K562 (cell line): ENCODE results near the gene ARF5. TPM values are rescaled to one million over a fixed set of nuclear protein-coding genes. Genes with fewer than 3 reads are reported as not detected.
A peak's percentile ranks its signal among the peaks of the same experiment; 100 is the strongest.

Source experiments
- CHCHD3 ChIP-seq: fragments of 250-450 bp; sonication (Bioruptor Pico); IDR thresholded peaks from 2 replicates; pipeline ENCODE4 v2.1.2; 2022; ENCODE audit warnings: mild to moderate bottlenecking
- EWSR1 ChIP-seq: fragments of 450-650 bp; IDR thresholded peaks from 2 replicates; pipeline ENCODE4 v1.6.1; 2018; ENCODE audit warnings: borderline replicate concordance, mild to moderate bottlenecking, low read depth, moderate library complexity; ENCODE audit not compliant: partially characterized antibody
- FOS ChIP-seq: IDR thresholded peaks from 3 replicates; pipeline ENCODE4 v1.6.1; 2011; ENCODE audit not compliant: insufficient read length; ENCODE audit errors: extremely low read depth
- FOXA3 ChIP-seq, 2 experiments: fragments of 450-650 bp in 1 of 2; sonication (generic) in 1 of 2; formaldehyde crosslinking; IDR thresholded peaks in 1 of 2; conservative IDR thresholded peaks in 1 of 2; 2 replicates each; pipeline versions ENCODE4 v1.4.0 to v1.8.0; 2020 to 2022; ENCODE audit warnings: mild to moderate bottlenecking in 2 of 2, missing genetic modification reagents in 1 of 2
- GATA2 ChIP-seq: sonication (generic); formaldehyde crosslinking; IDR thresholded peaks from 2 replicates; pipeline ENCODE4 v1.4.0; 2020; ENCODE audit warnings: mild to moderate bottlenecking, missing genetic modification reagents
- GATAD2B ChIP-seq: fragments of 450-650 bp; IDR thresholded peaks from 2 replicates; pipeline ENCODE4 v1.6.1; 2017; ENCODE audit warnings: mild to moderate bottlenecking, borderline replicate concordance
- HINFP ChIP-seq: fragments of 450-650 bp; conservative IDR thresholded peaks from 2 replicates; pipeline ENCODE4 v1.6.1; 2016; ENCODE audit warnings: missing genetic modification characterization, low read depth, mild to moderate bottlenecking, control low read depth, missing compliant biosample characterization
- HOXB6 ChIP-seq: fragments of 250-450 bp; sonication (Bioruptor Pico); IDR thresholded peaks from 2 replicates; pipeline ENCODE4 v1.5.1; 2022; ENCODE audit warnings: mild to moderate bottlenecking, borderline replicate concordance
- ILK ChIP-seq: fragments of 450-650 bp; IDR thresholded peaks from 2 replicates; pipeline ENCODE4 v1.6.1; 2016; ENCODE audit warnings: missing genetic modification characterization, low read depth, mild to moderate bottlenecking, missing compliant biosample characterization, moderate library complexity, borderline replicate concordance
- JUND ChIP-seq, 2 experiments: IDR thresholded peaks; 2 replicates in 1 of 2; 3 replicates in 1 of 2; pipeline ENCODE4 v1.6.1; 2011; ENCODE audit warnings: borderline replicate concordance in 2 of 2, low read depth in 2 of 2, low read length in 2 of 2, improper control_type of control experiment in 1 of 2, missing biosample characterization in 1 of 2, missing genetic modification characterization in 1 of 2, missing genetic modification reagents in 1 of 2
- KAT7 ChIP-seq: sonication (generic); formaldehyde crosslinking; IDR thresholded peaks from 2 replicates; pipeline ENCODE4 v1.8.0; 2022; ENCODE audit warnings: missing genetic modification reagents, mild to moderate bottlenecking, borderline replicate concordance
- KDM1A ChIP-seq, 2 experiments: fragments of 450-650 bp; IDR thresholded peaks; 2 replicates each; pipeline ENCODE4 v1.6.1; 2016; ENCODE audit warnings: mild to moderate bottlenecking in 2 of 2
- MAZ ChIP-seq, 2 experiments: fragments of 450-650 bp in 1 of 2; sonication (generic) in 1 of 2; formaldehyde crosslinking; IDR thresholded peaks in 1 of 2; conservative IDR thresholded peaks in 1 of 2; 2 replicates each; pipeline versions ENCODE4 v1.4.0 to v1.5.0; 2020; ENCODE audit warnings: mild to moderate bottlenecking in 1 of 2, missing genetic modification reagents in 1 of 2
- MCM3 ChIP-seq: fragments of 450-650 bp; IDR thresholded peaks from 2 replicates; pipeline ENCODE4 v1.6.1; 2016
- PHB2 ChIP-seq: fragments of 450-650 bp; IDR thresholded peaks from 2 replicates; pipeline ENCODE4 v1.6.1; 2017; ENCODE audit warnings: low read depth
- RBM14 ChIP-seq: fragments of 200-400 bp; formaldehyde crosslinking; IDR thresholded peaks from 2 replicates; pipeline ENCODE4 v1.6.1; 2018; ENCODE audit warnings: low read depth, mild to moderate bottlenecking, low read length, moderate library complexity, borderline replicate concordance; ENCODE audit not compliant: insufficient read depth
- SMAD4 ChIP-seq: fragments of 250-450 bp; sonication (Bioruptor Pico); conservative IDR thresholded peaks from 2 replicates; pipeline ENCODE4 v1.8.0; 2021; ENCODE audit warnings: inconsistent platforms, mild to moderate bottlenecking, moderate library complexity
- SMC3 ChIP-seq: conservative IDR thresholded peaks from 2 replicates; pipeline ENCODE4 v1.6.1; 2011; ENCODE audit warnings: low read depth, low read length, improper control_type of control experiment; ENCODE audit not compliant: insufficient read depth
- SREBF2 ChIP-seq: sonication (generic); formaldehyde crosslinking; IDR thresholded peaks from 2 replicates; pipeline ENCODE4 v1.4.0; 2020; ENCODE audit warnings: mild to moderate bottlenecking, missing genetic modification reagents
- ZBTB11 ChIP-seq, 3 experiments: fragments of 200-800 bp in 1 of 3; fragments of 250-450 bp in 1 of 3; fragments of 450-650 bp in 1 of 3; sonication (Bioruptor Pico) in 1 of 3; sonication (Bioruptor generic) in 1 of 3; formaldehyde crosslinking in 1 of 3; IDR thresholded peaks; 2 replicates each; pipeline versions ENCODE4 v1.6.1 to v1.8.0; 2016 to 2022; ENCODE audit warnings: mild to moderate bottlenecking in 2 of 3, missing genetic modification characterization in 2 of 3, missing compliant biosample characterization in 1 of 3, moderate library complexity in 1 of 3
- ZKSCAN8 ChIP-seq: fragments of 200-800 bp; sonication (Bioruptor generic); IDR thresholded peaks from 2 replicates; pipeline ENCODE4 v1.6.1; 2016; ENCODE audit warnings: missing genetic modification characterization, missing compliant biosample characterization
- ZNF583 ChIP-seq: fragments of 250-450 bp; sonication (Bioruptor Pico); IDR thresholded peaks from 2 replicates; pipeline ENCODE4 v1.4.0; 2020
- ZNF668 ChIP-seq: fragments of 250-450 bp; sonication (Bioruptor Pico); IDR thresholded peaks from 2 replicates; pipeline ENCODE4 v1.8.0; 2022; ENCODE audit warnings: mild to moderate bottlenecking, inconsistent platforms
- polyA plus RNA-seq, 8 experiments: library from polyadenylated mRNA; depleted of rRNA in 4 of 8; stranded (reverse) in 5 of 8; unstranded in 3 of 8; fragments of >200 nt; fragmentation: Nextera tagmentation in 2 of 8; fragmentation: Illumina TruSeq in 1 of 8; extraction: Ambion mirVana in 2 of 8; extraction: Trizol in 1 of 8; gene quantifications; 2 replicates each; pipeline versions ENCODE4 v1.2.1 to v1.2.3, GENCODE V29; 2011 to 2014; ENCODE audit warnings: inconsistent platforms in 1 of 8, missing spikeins in 1 of 8
- total RNA-seq, 7 experiments: library from RNA; depleted of rRNA in 6 of 7; stranded (reverse); fragments of >200 nt in 6 of 7; fragmentation: Illumina TruSeq in 2 of 7; extraction: Trizol in 2 of 7; gene quantifications; 2 replicates each; pipeline versions ENCODE4 v1.2.1 to v1.2.3, GENCODE V29; 2011 to 2021; ENCODE audit warnings: low replicate concordance in 1 of 7

The ARF5 gene
- total and polyA plus RNA-seq, 9 of the 15 experiments (the other 6 are each of a cell fraction or from before 2014, with no cell fraction given): 8.1 to 290 (median 125) TPM

- no peak for TF ChIP-seq HINFP (tag)
- no peak for TF ChIP-seq GATA2 (CRISPR knock-in tag)
- TF ChIP-seq KAT7: peak; percentile 90; the same call in 1 of the 2 replicates
- no peak for TF ChIP-seq PHB2
- no peak for TF ChIP-seq CHCHD3
- no peak for TF ChIP-seq ZKSCAN8
- no peak for TF ChIP-seq EWSR1
- no peak for TF ChIP-seq MCM3
- TF ChIP-seq KDM1A (IDR thresholded peaks at IDR 0.05): peak in 1 of 2 experiments; percentile 30; a peak in 1 of 4 replicates
- peak; percentile 46; the same call in 1 of the 2 replicates for TF ChIP-seq SMAD4 (CRISPR knock-in tag)
- peak; percentile 77; the same call in 1 of the 2 replicates for TF ChIP-seq GATAD2B
- peak in 1 of 3 experiments; percentile 61; a peak in 2 of 6 replicates for TF ChIP-seq ZBTB11 (CRISPR knock-in tag; IDR thresholded peaks at IDR 0.05)
- TF ChIP-seq ILK (tag): no peak
- 0 out of 2 replicates have a peak, but pooled peaks have one; percentile 6 for TF ChIP-seq ZNF583 (CRISPR knock-in tag)
- TF ChIP-seq JUND (IDR thresholded peaks at IDR 0.05; ENCODE audit: borderline replicate concordance, low read depth, low read length): no peak
- TF ChIP-seq JUND (tag; IDR thresholded peaks at IDR 0.05; ENCODE audit: borderline replicate concordance, low read depth, low read length): no peak; the same call in 2 of the 3 replicates
- TF ChIP-seq MAZ (CRISPR knock-in tag; conservative IDR thresholded peaks at IDR 0.05 in 1 of 2, IDR thresholded peaks at IDR 0.05 in 1 of 2): peak; percentile 22 to 50; a peak in 2 of 4 replicates
- no peak for TF ChIP-seq FOS
- no peak for TF ChIP-seq SREBF2 (CRISPR knock-in tag)
- TF ChIP-seq RBM14: no peak
- TF ChIP-seq SMC3: no peak
- no peak for TF ChIP-seq HOXB6 (CRISPR knock-in tag)
- no peak for TF ChIP-seq FOXA3 (CRISPR knock-in tag; conservative IDR thresholded peaks at IDR 0.05 in 1 of 2, IDR thresholded peaks at IDR 0.05 in 1 of 2)
- TF ChIP-seq ZNF668: no peak
Measured at GRCh38 chr7:127588019-127588696, at the start of gene ARF5 (continued).
